LHCN-M2 (cell line): Measurements from ENCODE around the gene ZNF681. TPM values are rescaled to one million over a fixed set of nuclear protein-coding genes. Genes with fewer than 3 reads are reported as not detected.
"Not testable (repeated sequence)": the region's sequence is repeated elsewhere in the genome, so short reads cannot be mapped to it uniquely, and the experiment has no call there.

Experiments used
- DNase-seq: peaks from one replicate; pipeline ENCODE4 v3.0.0-alpha.2; 2012; ENCODE audit warnings: low read depth
- polyA plus RNA-seq: library from polyadenylated mRNA; unstranded; fragments of >200 nt; gene quantifications from one replicate; pipeline ENCODE4 v1.2.1, GENCODE V29; 2012; ENCODE audit warnings: missing spikeins
- total RNA-seq: library from RNA; depleted of rRNA; stranded (reverse); fragments of >200 nt; gene quantifications from 2 replicates; pipeline ENCODE4 v1.2.3, GENCODE V29; 2014; rRNA removed

The ZNF681 gene
- total RNA-seq: 2.4 and 4.5 TPM in 2 replicates
- polyA plus RNA-seq: 0.53 TPM

DNA sequence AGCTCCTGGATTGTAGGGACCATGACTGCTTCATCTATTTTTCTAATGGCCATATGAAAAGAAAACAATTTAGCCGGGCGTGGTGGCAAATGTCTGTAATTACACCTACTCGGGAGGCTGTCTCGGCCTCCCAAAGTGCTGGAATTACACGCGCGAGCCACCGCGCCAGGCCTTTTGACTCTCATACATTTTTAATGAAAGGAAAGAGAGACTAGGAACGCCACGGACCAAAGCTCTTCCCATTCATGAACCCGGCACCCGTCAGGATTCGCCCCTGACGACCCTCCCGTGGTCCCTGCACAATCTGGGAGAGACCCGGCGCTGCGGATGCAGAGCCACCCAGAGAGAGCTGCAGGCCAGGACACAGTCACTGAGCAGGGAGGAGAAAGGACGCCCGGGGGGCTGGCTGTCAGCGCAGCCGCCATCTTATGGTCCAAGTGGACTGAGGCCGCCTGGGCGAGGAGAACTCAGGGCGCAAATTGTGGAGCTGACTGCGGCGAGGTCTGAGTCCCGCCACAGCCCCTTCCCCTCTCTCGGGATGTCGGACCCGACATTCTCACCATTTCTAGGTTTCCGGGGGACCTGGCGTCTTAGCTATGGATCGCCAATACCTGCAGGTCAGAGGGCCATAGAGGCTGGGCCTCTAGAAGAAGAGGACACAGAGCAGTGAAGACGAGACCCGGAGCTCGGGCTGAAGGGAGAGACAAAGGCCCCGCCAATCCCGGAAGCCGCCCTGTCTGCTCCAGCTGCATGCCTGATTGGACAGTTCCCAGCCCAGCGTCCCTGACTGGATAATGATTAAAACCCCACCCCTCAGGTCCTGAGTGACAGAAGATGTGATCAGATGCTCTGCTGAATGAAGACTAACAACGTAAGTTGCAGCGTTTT, at the start of gene ZNF681:
Gene ZNF681 (minus strand): TSS at position 705 of the 888 bp plus-strand sequence. CDS start 142 bp downstream, at position 563.
- peak; percentile 93 for DNase-seq

DNA sequence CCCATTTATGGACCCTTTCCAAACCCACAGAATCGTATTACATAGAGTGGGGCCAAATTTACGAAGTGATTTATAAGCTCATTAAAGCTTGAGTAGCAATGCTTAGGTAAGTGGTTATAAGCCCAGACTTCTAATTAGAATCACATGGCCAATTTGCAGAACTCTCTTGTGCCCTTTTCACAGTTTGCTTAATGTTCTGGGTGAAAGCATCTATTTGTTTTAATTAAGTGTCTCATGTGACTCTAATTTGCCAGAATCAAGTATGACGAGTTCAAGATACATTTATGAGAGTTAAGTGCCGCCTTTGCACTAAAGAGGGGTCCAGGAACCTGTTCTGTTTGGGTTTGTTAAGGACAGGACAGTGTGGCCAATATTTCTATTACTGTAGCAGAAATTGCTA, 46.0 kb upstream of the ZNF681 start:
- DNase-seq: no peak

DNA sequence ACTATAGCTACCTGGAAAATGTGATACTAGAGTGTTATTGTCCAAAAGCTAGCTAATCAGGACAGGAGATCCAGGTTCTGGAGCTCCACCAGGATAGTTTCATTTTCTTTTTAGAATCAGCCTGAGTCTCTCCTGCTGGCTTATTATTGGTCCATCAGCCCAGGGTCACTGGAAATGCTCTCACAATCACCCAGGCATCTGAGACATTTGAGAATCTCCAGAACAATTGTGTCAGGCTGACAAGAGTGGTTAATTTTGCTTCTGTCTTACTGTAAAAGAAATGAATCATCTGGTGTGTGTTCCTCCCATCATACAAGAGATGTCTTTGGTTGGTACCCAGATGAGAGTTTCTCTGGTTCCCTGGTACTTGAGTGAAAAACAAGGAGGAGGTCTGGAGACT, 43.6 kb upstream of the ZNF681 start:
- DNase-seq: no peak

DNA sequence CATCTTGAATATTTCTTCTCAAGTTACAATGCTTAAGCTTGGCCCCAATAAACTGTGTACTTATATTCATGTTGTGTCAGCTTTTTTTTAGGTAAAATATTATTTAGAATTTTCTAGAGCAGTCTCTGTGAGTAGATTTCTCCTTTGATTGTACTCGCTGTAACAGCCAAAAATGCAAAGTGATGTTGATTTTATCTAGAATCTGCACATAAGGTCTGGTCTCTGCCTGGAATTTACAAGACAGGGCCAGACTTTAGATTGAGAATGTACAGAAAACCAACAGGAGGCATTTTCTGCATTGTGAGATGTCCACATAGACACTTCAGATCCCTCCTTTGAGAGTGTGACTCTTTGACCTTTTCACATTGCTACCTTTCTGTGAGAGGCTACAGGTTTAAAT, 43.1 kb upstream of the ZNF681 start:
- no peak for DNase-seq

DNA sequence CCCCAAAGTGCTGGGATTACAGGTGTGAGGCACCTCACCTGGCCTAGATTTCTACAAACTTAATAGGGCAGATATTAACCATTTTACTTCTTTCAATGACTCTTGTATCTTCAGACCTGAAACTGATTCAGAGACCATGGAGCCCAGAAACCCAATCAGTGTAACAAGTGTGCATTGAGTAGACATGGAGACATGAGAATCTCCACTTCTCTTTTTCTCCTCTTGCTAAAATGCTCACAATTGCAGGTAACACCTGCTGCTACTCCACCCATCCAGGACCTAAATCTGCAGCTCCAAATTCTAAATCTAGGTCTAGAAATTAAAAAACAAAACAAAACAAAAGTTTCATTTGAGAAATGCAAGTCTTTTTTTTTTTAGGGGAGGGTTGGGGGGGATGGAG, 42.2 kb upstream of the ZNF681 start:
- no peak for DNase-seq

DNA sequence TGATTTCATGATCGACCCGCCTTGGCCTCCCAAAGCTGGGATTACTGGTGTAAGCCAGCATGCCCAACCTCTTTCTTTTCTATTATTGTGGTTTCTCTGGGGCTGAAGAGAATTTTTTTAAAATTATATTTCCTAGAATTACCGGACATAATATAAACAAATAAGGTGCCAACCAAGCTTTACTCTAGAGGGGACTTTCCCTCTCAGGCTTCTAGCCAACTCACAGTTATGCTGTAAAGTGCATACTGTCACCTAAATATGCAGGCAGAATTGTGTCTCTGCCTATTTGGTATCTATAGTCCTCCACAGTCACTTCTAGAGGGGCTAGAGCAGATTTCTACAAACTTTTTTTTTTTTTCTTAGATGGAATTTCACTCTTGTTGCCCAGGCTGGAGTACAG, 41.6 kb upstream of the ZNF681 start:
- DNase-seq: no peak

DNA sequence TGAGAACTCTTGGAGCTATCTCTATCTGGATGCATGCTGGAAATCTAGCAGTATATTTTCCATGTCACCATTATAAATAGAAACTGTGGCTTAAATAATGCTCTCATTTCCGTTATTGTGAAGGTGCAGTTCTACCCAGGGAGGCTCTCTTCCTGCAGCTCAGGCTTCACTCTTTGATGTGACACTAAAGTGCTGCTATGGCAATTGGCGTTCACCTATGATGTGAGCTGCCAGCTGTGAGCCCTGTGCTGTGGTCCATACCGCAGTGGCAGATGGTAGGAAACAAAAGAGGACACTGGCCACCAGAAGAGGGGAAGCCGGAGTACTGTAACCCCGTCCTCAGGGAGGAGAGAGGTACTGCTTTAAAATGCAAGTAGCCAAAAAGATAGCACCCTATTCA, 40.6 kb upstream of the ZNF681 start:
- DNase-seq: peak; percentile 1

DNA sequence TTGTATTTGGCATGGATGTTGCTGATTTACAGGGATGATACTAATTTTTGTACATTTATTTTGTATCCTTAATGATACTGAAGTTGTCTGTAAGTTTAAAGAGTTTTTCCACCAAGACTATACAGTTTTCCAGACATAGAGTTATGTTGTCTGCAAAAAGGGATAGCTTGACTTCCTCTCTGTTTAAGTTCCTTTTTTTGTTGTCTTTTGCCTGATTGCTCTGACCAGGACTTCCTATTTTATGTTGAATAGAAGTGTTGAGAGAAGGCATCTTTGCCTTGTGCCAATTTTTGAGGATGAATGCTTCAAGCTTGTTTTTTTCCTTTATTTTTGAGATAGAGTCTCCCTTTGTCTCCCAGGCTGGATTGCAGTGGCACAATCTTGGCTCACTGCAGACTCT, 36.8 kb upstream of the ZNF681 start:
- no peak for DNase-seq

DNA sequence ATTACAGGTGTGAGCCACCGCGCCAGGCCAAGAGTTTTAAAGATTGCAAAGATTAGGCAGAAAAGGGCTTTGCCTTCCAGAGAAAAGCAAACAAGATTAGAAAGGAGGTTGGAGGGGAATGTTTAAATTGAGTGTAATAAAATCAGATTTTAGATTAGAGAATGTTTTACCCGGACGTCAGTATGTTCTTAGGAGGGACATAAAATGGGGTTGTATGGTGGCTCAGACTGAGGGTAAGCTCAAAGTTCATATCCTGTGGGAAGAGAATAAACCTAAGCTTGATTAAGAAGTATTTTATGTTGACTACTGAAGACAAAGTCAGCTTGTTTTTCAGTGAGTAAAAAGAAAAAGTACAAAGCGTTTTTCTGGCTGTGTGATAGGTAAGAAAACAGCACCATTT, 34.1 kb upstream of the ZNF681 start:
- DNase-seq: no peak

DNA sequence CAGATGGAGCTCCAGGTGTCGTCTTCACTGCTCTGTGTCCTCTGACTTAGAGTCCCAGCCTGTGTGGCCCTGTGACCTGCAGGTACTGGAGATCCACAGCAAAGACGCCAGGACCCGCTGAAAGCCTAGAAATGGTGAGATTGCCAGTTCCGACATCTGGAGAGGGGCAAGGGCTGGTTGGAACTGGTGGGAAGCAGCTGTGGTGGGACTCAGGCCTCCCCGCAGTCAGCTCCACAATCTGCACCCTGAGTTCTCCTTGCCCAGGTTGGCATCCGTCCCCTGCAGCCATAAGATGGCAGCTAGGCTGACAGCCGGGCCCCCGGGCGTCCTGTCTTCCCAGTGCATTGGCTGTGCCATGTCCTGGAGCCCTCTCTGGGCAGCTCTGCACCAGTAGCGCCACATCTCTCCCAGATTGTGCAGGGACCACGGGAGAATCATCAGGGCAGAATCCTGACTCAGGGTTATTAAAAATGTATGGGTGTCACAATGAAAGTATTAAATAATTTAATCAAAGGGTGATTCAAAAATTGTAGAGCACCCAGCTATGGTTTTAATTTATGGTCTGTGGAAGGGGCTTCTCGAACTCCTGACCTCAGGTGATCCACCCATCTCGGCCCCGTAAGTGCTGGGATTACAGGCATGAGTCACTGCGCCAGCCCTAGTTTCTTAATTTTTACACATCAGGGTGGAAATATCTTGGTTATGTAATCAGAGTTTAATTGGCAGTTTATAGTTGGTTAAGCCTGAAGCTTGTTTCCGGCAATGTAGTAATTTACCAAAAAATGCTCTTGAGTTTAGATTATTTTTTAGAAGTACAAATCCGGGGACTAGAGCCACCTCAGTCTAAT, 32.2 kb upstream of the ZNF681 start:
- no peak for DNase-seq

DNA sequence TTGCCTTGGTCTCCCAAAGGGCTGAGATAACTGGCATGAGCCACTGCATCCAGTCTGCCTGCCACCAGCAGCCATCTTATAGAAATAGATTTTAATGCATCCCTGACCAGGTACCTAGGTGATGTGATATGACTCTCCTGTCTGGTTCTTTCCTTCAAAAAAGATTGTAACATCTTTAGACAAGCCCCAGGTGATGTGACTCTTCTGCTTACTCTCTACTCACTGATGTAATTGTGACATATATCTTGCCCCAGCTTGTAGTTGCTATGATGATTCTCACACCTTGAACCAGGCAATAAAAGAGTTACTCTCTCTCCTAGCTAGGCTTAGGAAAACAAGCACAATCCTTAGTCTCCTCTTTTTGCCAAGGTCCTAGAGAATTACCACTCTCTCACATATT, 30.6 kb upstream of the ZNF681 start:
- no peak for DNase-seq

DNA sequence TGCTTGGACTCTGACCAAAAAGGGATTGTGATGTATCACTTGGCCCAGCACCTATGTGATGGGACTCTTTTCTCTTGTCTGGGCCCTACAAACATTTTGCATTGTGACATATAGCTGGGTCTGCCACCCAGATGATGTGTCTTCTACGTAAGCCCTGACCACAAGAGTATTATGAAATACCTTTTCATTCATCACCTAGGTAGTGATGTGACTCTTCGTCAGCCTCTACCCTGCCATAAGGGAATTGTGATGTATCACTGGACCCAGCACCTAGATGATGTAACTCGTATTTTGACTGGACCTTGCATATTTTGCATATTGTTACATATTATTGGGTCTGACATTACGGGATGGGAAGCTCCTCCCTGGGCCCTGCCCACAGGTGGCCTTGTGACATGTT, 29.7 kb upstream of the ZNF681 start:
- no peak for DNase-seq

DNA sequence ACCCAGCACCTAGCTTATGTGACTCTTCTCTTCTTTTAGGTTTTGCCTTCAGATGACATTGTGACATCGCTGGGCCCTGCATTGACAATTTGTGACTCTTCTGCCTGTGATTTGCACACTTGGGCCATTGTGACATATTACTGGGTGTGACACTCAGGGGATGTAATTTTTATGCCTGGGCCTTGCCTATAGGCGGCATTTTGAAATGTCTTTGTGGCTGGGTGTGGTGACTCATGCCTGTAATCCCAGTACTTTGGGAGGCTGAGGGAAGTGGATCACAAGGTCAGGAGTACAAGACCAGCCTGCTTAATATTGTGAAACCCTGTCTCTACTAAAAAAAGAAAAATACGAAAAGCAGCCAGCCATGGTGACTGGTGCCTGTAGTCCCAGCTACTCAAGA, 28.4 kb upstream of the ZNF681 start:
- DNase-seq: peak; percentile 60

DNA sequence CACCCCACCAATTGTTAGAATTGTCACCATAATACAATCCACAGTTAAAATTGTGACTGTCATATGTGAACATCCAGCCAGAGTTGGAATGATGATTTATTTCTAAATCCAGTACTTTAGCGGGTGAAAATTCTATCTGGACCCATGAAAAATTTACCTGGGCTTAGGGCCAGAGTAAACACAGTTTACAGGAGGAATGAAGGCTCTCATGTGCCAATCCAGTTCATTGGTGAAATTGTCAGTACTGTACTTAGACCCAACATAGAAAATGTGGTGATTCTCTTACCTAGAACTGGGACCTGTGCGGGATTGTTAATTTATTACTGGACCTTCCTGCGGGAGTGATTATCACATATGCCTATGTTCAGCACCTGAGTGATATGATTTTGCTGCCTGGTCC, 27.3 kb upstream of the ZNF681 start:
- no peak for DNase-seq

DNA sequence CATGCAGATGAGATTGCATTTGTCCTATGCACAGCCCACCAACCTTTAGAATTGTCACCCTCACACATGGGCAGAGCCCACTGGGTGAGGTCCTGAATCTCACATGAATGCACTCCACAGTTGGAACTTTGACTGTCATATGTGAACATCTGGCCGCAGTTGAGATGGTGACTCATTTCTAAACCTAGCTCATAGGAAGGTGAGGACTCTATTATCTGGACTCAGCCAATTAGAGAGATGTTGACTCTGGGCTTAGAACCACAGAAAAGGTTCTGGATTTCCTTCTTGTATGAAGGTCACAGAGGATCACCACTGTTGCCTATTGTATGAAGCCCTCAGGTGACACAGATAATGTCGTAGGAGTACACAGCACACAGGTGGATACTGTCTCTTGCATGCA, 25.6 kb upstream of the ZNF681 start:
- DNase-seq: no peak

DNA sequence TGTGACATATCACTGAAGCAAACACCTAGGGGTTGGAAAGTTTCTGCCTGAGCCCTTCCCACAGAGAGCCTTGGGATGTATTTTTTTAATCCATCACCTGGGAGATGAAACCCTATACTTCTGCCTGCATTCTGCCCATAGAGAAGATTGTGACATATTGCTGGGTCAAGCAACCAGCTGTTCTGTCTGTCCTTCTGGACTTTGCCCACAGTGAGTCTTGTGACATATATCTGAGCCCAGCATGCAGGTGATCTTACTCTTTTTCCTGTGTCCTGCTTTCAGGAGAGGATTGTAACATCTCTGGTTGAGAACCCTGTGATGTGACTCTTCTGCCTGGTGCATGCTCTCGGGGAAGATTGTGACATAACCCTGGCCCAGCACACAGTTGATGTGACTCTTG, 24.9 kb upstream of the ZNF681 start:
- DNase-seq: no peak

DNA sequence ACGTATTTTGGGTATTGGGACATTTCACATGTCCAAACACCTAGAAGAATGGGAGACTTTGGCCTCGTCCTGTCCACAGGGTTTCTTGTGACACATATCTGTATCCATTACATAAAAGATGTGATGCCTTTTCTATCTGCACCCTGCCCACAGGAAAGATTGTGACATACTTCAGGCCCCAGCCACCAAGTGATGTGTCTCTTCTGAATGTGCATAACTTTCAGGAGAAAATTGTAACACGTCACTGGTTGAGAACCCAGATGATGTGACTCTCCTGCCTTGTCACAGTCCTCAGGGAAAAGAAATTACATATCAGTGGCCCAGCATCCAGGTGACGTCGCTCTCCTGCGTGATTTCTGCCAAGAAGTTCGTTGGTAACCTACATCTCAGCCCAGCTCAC, 21.0 kb upstream of the ZNF681 start:
- no peak for DNase-seq

DNA sequence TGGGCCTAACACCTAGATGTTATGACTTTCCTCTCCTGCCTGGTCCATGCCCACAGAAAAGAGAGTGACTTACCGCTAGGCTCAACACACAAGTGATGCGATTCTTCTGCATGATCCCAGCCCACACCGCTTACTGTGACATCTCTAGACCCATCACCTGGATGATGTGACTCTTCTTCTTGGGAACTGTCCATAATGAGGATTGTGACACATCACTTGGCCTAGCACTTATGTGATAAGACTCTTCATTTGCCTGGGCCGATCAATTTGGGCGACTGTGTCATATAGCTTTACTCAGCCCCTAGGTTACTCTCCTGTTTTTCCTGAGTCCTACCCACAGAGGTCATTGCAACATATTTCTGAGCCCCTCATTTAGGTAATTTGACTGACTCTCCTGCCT, 19.9 kb upstream of the ZNF681 start:
- no peak for DNase-seq

DNA sequence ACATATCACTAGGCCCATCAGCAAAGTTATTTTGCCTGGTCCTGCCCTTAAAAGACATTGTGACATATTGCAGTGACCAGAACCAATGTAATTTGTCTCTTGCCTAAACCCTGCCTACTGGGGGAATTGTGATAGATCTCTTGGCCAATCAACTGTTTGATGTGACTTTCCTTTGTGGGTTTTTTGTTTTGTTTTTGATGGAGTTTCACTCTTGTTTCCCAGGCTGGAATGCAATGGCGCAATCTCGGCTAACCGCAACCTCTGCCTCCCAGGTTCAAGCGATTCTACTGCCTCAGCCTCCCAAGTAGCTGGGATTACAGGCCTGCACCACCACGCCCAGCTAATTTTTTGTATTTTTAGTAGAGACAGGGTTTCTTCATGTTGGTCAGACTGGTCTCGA, 19.3 kb upstream of the ZNF681 start:
- not testable (repeated sequence) for DNase-seq

DNA sequence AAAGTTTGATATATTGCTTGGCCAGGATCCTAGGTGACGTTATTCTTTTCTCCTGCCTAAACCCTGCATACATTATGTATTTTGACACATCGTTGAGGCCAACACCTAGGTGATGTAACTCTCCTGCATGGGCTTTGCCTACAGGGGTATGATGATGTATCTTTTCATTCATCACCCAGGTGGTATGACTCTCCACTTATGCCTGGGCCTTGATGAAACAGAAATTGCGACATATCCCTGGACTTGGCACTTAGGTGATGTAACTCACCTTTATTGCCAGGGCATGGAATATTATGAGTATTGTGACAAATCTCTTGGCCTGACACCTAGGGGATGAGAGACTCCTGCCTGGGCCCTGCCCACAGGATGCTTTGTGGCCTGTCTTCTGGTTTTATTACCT, 18.5 kb upstream of the ZNF681 start:
- no peak for DNase-seq

DNA sequence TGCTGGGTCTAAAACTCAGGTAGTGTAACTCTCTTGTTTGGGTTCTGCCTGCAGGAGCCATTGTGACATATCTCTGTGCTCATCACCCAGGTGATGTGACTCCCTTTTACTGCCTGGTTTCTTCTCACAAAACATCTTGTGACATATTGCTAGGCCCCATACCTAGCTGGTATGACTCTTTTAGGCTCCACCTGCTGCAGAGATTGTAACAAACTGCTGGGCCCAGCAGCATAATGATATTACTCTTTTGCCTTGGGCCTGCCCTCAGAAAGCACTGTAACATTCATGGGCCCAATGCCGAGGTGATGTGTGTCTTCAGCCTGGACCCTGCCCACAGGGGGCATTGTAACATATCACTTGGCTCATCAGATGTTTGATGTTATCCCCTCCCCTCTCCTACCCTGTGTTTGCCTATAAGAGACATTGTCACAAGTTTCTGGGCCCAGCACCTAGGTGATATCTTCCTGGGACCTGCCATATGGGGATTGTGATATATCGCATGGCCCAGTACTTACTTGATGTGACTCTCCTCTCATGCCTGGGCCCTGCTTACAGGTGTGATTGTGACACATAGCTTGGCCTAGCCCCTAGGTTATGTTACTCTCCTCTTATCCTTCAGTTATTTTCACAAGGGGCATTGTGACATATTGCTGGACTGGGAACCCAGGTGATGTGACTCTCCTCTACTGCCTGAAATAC, 18.0 kb upstream of the ZNF681 start:
- DNase-seq: no peak

DNA sequence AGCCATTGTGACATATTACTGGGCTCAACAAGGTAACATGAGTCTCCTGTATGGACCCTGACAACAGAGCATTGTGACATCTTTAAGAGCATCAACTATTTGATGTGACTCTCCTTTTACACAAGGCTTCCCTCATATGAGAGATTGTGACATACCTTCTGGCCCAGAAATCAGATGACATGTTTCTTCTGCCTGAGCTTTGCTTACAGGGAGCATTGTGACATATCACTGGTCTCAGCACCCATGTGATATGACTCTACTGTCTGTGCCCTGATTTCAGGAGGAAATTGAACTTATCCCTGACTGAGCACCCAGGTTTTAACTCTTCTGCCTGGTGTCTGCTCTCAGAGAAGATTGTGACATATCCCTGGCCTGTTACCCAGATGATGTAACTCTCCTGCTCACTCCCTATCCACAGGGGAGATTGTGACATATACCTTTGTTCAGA, 15.9 kb upstream of the ZNF681 start:
- no peak for DNase-seq
